A549 (cell line): ENCODE data around the gene TAGLN3.

ENCODE experiments used
- CBX8 ChIP-seq: fragments of 200-600 bp; sonication (generic); IDR thresholded peaks from 2 replicates; pipeline ENCODE4 v1.6.1; 2016
- CTCF ChIP-seq: fragments of >200 bp; sonication (Bioruptor Twin); formaldehyde crosslinking; IDR thresholded peaks from 3 replicates; pipeline ENCODE4 v1.5.1; 2016
- EP300 ChIP-seq, 2 experiments: fragments of >200 bp; sonication (Bioruptor Twin); formaldehyde crosslinking; IDR thresholded peaks; 2 replicates in 1 of 2; 3 replicates in 1 of 2; pipeline ENCODE4 v1.6.1; 2016 to 2017
- JUN ChIP-seq, 2 experiments: fragments of >200 bp; sonication (Bioruptor Twin); formaldehyde crosslinking; IDR thresholded peaks; 2 replicates in 1 of 2; 3 replicates in 1 of 2; pipeline ENCODE4 v1.6.1; 2016 to 2017
- MAX ChIP-seq: IDR thresholded peaks from 2 replicates; pipeline ENCODE4 v1.6.1; 2012
- MYC ChIP-seq: IDR thresholded peaks from 2 replicates; pipeline ENCODE4 v1.6.1; 2012; ENCODE audit warnings: mild to moderate bottlenecking, inconsistent platforms, low read length, improper control_type of control experiment, borderline replicate concordance
- NR3C1 ChIP-seq: fragments of >200 bp; sonication (Bioruptor Twin); formaldehyde crosslinking; IDR thresholded peaks from 3 replicates; pipeline ENCODE4 v1.6.1; 2017
- PBX3 ChIP-seq: IDR thresholded peaks from 2 replicates; pipeline ENCODE4 v1.6.1; 2012
- POLR2A ChIP-seq: IDR thresholded peaks from 2 replicates; pipeline ENCODE4 v1.6.1; 2012; ENCODE audit warnings: mild to moderate bottlenecking, low read length
- RARB ChIP-seq: fragments of 250-450 bp; sonication (Bioruptor Pico); IDR thresholded peaks from 2 replicates; pipeline ENCODE4 v1.8.0; 2021; ENCODE audit warnings: mild to moderate bottlenecking, moderate library complexity
- RCOR1 ChIP-seq: fragments of 150-350 bp; IDR thresholded peaks from 2 replicates; pipeline ENCODE4 v1.6.1; 2014; ENCODE audit warnings: antibody characterized with exemption, low read length, low read depth
- REST ChIP-seq: fragments of 200-600 bp; sonication (generic); IDR thresholded peaks from 2 replicates; pipeline ENCODE4 v1.6.1; 2016; ENCODE audit warnings: antibody characterized with exemption, mild to moderate bottlenecking, moderate library complexity
- RFX5 ChIP-seq: fragments of 450-650 bp; IDR thresholded peaks from 2 replicates; pipeline ENCODE4 v1.7.1; 2014; ENCODE audit warnings: antibody characterized with exemption, mild to moderate bottlenecking, moderate library complexity
- TFCP2L1 ChIP-seq: fragments of 250-450 bp; sonication (Bioruptor Pico); IDR thresholded peaks from 2 replicates; pipeline ENCODE4 v1.5.0; 2021; ENCODE audit warnings: mild to moderate bottlenecking

GRCh38 chr3:112053229-112053628, 54.5 kb downstream of the TAGLN3 start:
- no peak for TF ChIP-seq CTCF
- no peak for TF ChIP-seq NR3C1
- no peak for TF ChIP-seq JUN (IDR thresholded peaks at IDR 0.05)
- TF ChIP-seq MYC, result no peak
- no peak for TF ChIP-seq TFCP2L1 (CRISPR knock-in tag)
- TF ChIP-seq REST, result no peak
- no peak for TF ChIP-seq RFX5
- no peak for TF ChIP-seq EP300 (IDR thresholded peaks at IDR 0.05)
- TF ChIP-seq RCOR1, result no peak
- no peak for TF ChIP-seq MAX
- TF ChIP-seq POLR2A, result no peak
- no peak for TF ChIP-seq CBX8
- no peak for TF ChIP-seq PBX3
- TF ChIP-seq RARB (CRISPR knock-in tag), result no peak
